Measurements from ENCODE around the gene TTC39C.

GRCh38 chr18:24015639-24016631, 1.4 kb downstream of the TTC39C start:
- TF ChIP-seq CTCF (IDR thresholded peaks at IDR 0.05; ENCODE audit: low read depth, low read length) = no peak
- TF ChIP-seq POLR2A (IDR thresholded peaks at IDR 0.05; ENCODE audit: extremely low read depth, insufficient read length) = no peak
- no peak for TF ChIP-seq MAX (IDR thresholded peaks at IDR 0.05; ENCODE audit: low read depth, low read length)
- no peak for TF ChIP-seq MYC (IDR thresholded peaks at IDR 0.05; ENCODE audit: low read depth, low read length)

Measured in NB4 (cell line).